Measurements from ENCODE around the gene STRBP. TPM values are rescaled to one million over a fixed set of nuclear protein-coding genes. Genes with fewer than 3 reads are reported as not detected.
A peak's percentile ranks its signal among the peaks of the same experiment; 100 is the strongest.

STRBP gene
- total and polyA plus RNA-seq, 9 of the 15 experiments (the other 6 are each of a cell fraction or from before 2014, with no cell fraction given): 27.7 to 84.0 (median 70.2) TPM

DNA sequence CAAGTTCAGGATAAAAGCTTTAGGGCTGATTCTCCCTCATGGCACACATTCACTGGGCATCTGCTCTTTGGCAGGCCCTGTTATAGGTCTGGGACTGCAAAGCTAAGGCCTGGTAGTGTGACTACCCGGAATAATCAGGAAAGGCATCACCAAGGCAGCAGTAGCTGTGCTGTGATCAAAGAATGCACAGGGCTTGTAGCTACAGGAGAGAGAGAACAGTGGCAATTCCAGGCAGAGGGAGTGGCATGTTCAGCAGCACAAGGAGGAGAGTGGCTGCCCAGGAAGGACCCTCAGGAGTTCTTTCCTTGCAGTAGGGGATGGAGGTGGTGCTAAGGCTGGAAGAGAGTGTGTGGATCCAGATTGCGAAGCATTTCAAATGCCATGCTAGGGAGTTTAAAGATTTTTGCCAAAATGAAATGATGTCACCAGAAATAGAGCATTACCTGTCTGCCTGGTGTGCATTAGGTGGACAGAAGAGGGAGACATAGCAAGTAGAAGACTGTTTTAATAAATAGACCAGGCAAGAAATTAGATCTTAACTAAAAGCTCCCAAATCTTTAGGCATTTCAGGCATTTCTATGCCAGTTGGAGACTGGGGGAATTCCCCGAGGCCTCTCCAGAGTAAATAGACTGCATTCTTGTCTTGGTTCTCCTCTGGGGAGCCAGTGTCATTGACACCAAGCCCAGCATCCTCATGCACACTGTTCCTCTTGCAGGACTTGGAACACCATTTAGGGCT, 165.8 kb downstream of the STRBP start:
- Histone ChIP-seq H3K36me3 (ENCODE audit: control insufficient read depth, insufficient read depth, low read length) (peaks cover 70% of the 10 kb centered on the region), H3K9ac (ENCODE audit: insufficient read depth in 1 of 2, low read depth in 2 of 2, low read length in 2 of 2) (no peak overlapping the region), H4K20me1 (replicated peaks; ENCODE audit: control insufficient read depth, insufficient read depth, low read length) (no peaks in the 10 kb centered on the region), H3K4me2 (ENCODE audit: insufficient read depth, low read length) (no peak overlapping the region), H3K27me3 (ENCODE audit: control insufficient read depth in 2 of 2, insufficient read depth in 2 of 2, low read length in 2 of 2) (no peaks in the 10 kb centered on the region), H3K9me3 (replicated peaks; ENCODE audit: control insufficient read depth, insufficient read depth, low read depth, low read length) (no peaks in the 10 kb centered on the region), H3K79me2 (ENCODE audit: control insufficient read depth, insufficient read depth, low read length) (no peaks in the 10 kb centered on the region), H3K4me1 (replicated peaks in 1 of 2; ENCODE audit: control insufficient read depth in 2 of 2, insufficient read depth in 2 of 2, low read length in 2 of 2) (no peaks in the 10 kb centered on the region), H3K27ac (ENCODE audit: extremely low read depth, low read depth, low read length) (no peak overlapping the region), H2AFZ (ENCODE audit: low read depth, low read length) (no peak overlapping the region), H3K4me3 (no peak overlapping the region), H3K9me1 (ENCODE audit: control insufficient read depth, insufficient read depth, low read length) (no peaks in the 10 kb centered on the region)
- 89% methylated on average over 3 of the region's 3 CpGs for WGBS (ENCODE audit: insufficient coverage, low coverage, missing lambda C conversion rate)
- POLR2A ChIA-PET: interaction anchor here (0.7 to 3.1 kb wide), 6 partner anchors 10 to 246 kb away, joined by 3 to 11 read pairs (median 4); no protein-coding TSS in a partner anchor
- no TSS peak for BruUV-seq (replicated peaks)
- DNase-seq (ENCODE audit: extremely low read depth in 1 of 4, low spot score in 3 of 4) (no peak), ATAC-seq (peak; percentile 48), FAIRE-seq (no peak)
- CTCF ChIA-PET (ENCODE audit: low intra/inter-chr PET ratio): interaction anchor here (0.6 to 2.8 kb wide), 3 partner anchors 243 to 283 kb away, joined by 3 to 25 read pairs (median 3); no protein-coding TSS in a partner anchor
- in situ Hi-C loops (cut with MboI) (no loop called here), intact Hi-C loops (cut with micrococcal nuclease) (loop anchor here (5.0 kb wide), 1 partner anchor 250 kb away; no protein-coding TSS in a partner anchor)
- TF ChIP-seq MEF2A (IDR thresholded peaks at IDR 0.05; ENCODE audit: control insufficient read depth, low read depth, low read length) (no peak), ZNF408 (CRISPR knock-in tag; IDR thresholded peaks at IDR 0.05; ENCODE audit: low read depth) (no peak), RNF2 (IDR thresholded peaks at IDR 0.05) (no peak), BACH1 (tag; IDR thresholded peaks at IDR 0.05) (no peak), RB1 (IDR thresholded peaks at IDR 0.05; ENCODE audit: low read depth) (no peak), CCNT2 (IDR thresholded peaks at IDR 0.05; ENCODE audit: borderline replicate concordance, extremely low read depth, insufficient read length, low read depth, low read length) (no peak), DEAF1 (CRISPR knock-in tag; IDR thresholded peaks at IDR 0.05) (no peak), SNAPC5 (CRISPR knock-in tag; IDR thresholded peaks at IDR 0.05) (no peak), PYGO2 (tag; IDR thresholded peaks at IDR 0.05) (no peak), HMBOX1 (IDR thresholded peaks at IDR 0.05) (no peak), SIN3B (IDR thresholded peaks at IDR 0.05; ENCODE audit: low read depth) (no peak), SIRT6 (IDR thresholded peaks at IDR 0.05; ENCODE audit: low read depth, low read length) (no peak), ZNF282 (CRISPR knock-in tag; IDR thresholded peaks at IDR 0.05) (no peak), CTCF (IDR thresholded peaks at IDR 0.05 in 2 of 3, conservative IDR thresholded peaks at IDR 0.05 in 1 of 3; ENCODE audit: insufficient read depth in 2 of 3, low read depth in 1 of 3, low read length in 3 of 3) (peak; percentile 19 to 44 (median 33); a peak in 4 of 6 replicates), E2F5 (CRISPR knock-in tag; IDR thresholded peaks at IDR 0.05) (no peak), SMARCA4 (IDR thresholded peaks at IDR 0.05) (no peak), RFX5 (IDR thresholded peaks at IDR 0.05; ENCODE audit: low read depth, low read length) (no peak)

All from K562 (cell line).